GM19023 (cell line): ENCODE results near the gene CXCR2.

Experiments used
- ATAC-seq: cut with Tn5 transposase; IDR thresholded peaks from one replicate; pipeline ENCODE4 v1.9.1; 2021; ENCODE audit warnings: mild to moderate bottlenecking, moderate library complexity; ENCODE audit not compliant: unreplicated experiment

CXCR2 gene

DNA sequence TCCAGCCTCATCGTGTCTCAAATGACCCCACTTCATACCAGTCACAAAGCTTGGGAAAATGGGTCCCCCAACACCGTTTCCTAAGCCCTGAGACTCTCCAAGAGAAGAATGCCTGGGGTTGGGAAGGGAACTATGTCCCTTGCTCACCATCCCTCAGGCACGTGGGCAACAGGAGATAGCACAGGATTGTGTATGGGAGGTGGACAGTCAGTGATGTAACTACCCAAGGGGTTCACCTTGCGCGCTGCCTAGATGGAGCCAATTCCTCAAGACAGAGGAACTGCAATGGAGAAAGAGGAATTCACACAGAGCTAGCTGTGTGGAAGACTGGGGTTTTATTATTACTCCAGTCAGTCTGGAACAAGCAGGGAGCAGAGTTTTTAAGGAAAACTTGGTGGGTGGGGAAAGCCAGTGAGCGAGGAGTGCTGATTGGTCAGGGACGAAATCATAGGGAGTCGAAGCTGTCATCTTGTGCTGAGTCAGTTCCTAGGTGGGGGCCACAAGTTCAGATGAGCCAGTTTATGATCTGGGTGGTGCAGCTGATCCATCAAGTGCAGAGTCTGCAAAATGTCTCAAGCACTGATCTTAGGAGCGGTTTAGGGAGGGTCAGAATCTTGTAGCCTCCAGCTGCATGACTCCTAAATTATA is 54.8 kb downstream of the CXCR2 start:
- ATAC-seq = no peak

- no peak for ATAC-seq
Measured at GRCh38 chr2:218184331-218184730, 58.5 kb downstream of the CXCR2 start.

DNA sequence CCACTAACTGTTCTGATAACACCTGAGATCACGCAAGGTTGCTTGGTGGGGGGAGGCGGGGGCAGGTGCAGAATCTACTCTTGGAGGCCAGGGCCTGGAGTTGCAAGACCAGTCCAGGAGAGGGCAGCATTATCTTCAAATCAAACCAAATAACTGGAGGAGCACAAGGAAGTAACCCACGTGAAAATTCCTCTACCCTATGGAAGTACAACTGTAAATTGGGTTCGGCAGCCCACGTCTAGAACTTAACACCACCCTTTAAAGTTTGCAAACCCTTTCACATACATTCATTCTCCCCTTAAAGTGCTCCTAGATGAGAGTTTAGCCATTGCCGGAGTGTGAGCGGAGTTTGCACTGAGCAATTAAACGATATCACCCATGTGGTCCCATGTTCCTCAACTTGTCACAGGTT is 60.5 kb downstream of the CXCR2 start:
- ATAC-seq = no peak
